Measurements from ENCODE around the gene PPP6C.
"Not testable (repeated sequence)": the region's sequence is repeated elsewhere in the genome, so short reads cannot be mapped to it uniquely, and the experiment has no call there.

PPP6C gene

GRCh38 chr9:125189361-125190289 is at the start of gene PPP6C:
TSS of gene PPP6C (minus strand) at chr9:125189803. CDS start at chr9:125189718, 85 bp downstream.
- Histone ChIP-seq H3K4me3 (ENCODE audit: low read depth in 1 of 2, low read length in 2 of 2) (peak within 1 kb of the TSS; percentile 74 to 88), H3K4me1 (ENCODE audit: control insufficient read depth in 1 of 2, insufficient read depth in 2 of 2, low read length in 2 of 2) (peaks cover 7 to 9% of the 10 kb centered on the region in 2 donors), H3K36me3 (ENCODE audit: control insufficient read depth in 1 of 2, insufficient read depth in 2 of 2, low read length in 2 of 2) (no peaks in the 10 kb centered on the region), H3K27me3 (ENCODE audit: control insufficient read depth in 1 of 2, insufficient read depth in 2 of 2, low read length in 2 of 2) (no peaks in the 10 kb centered on the region), H3K9me3 (ENCODE audit: control insufficient read depth in 1 of 2, low read length in 2 of 2) (no peaks in the 10 kb centered on the region), H3K9ac (ENCODE audit: low read depth in 1 of 2, low read length in 2 of 2) (peak within 1 kb of the TSS; percentile 93 to 98), H3K27ac (ENCODE audit: low read depth, low read length) (peak within 1 kb of the TSS; percentile 82)

- Histone ChIP-seq H3K9ac (ENCODE audit: low read depth in 1 of 2, low read length in 2 of 2) (peak overlapping the region in 1 of 2 donors; percentile 93), H3K27me3 (ENCODE audit: control insufficient read depth in 1 of 2, insufficient read depth in 2 of 2, low read length in 2 of 2) (no peaks in the 10 kb centered on the region), H3K9me3 (ENCODE audit: control insufficient read depth in 1 of 2, low read length in 2 of 2) (no peaks in the 10 kb centered on the region), H3K27ac (ENCODE audit: low read depth, low read length) (no peak overlapping the region), H3K36me3 (ENCODE audit: control insufficient read depth in 1 of 2, insufficient read depth in 2 of 2, low read length in 2 of 2) (peaks cover 33 to 49% of the 10 kb centered on the region in 2 donors), H3K4me3 (ENCODE audit: low read depth in 1 of 2, low read length in 2 of 2) (peak overlapping the region; percentile 97 to 99), H3K4me1 (ENCODE audit: control insufficient read depth in 1 of 2, insufficient read depth in 2 of 2, low read length in 2 of 2) (peaks cover 47 to 48% of the 10 kb centered on the region in 2 donors)
These were observed 49.4 kb upstream of the PPP6C start for GRCh38 chr9:125238915-125239446.

- Histone ChIP-seq H3K27me3 (ENCODE audit: control insufficient read depth in 1 of 2, insufficient read depth in 2 of 2, low read length in 2 of 2) (no peaks in the 10 kb centered on the region), H3K4me3 (ENCODE audit: low read depth in 1 of 2, low read length in 2 of 2) (peak overlapping the region; percentile 97 to 99), H3K27ac (ENCODE audit: low read depth, low read length) (no peak overlapping the region), H3K9me3 (ENCODE audit: control insufficient read depth in 1 of 2, low read length in 2 of 2) (no peaks in the 10 kb centered on the region), H3K4me1 (ENCODE audit: control insufficient read depth in 1 of 2, insufficient read depth in 2 of 2, low read length in 2 of 2) (peaks cover 47 to 48% of the 10 kb centered on the region in 2 donors), H3K36me3 (ENCODE audit: control insufficient read depth in 1 of 2, insufficient read depth in 2 of 2, low read length in 2 of 2) (peaks cover 33 to 54% of the 10 kb centered on the region in 2 donors), H3K9ac (ENCODE audit: low read depth in 1 of 2, low read length in 2 of 2) (peak overlapping the region in 1 of 2 donors; percentile 23)
These were observed 48.7 kb upstream of the PPP6C start for GRCh38 chr9:125238127-125238914.

- H3K27ac ChIP-seq (ENCODE audit: low read depth, low read length); H3K9ac ChIP-seq (ENCODE audit: low read depth in 1 of 2, low read length in 2 of 2); H3K9me3 ChIP-seq (ENCODE audit: control insufficient read depth in 1 of 2, low read length in 2 of 2); H3K27me3 ChIP-seq (ENCODE audit: control insufficient read depth in 1 of 2, insufficient read depth in 2 of 2, low read length in 2 of 2): not testable (repeated sequence)
- Histone ChIP-seq H3K36me3 (ENCODE audit: control insufficient read depth in 1 of 2, insufficient read depth in 2 of 2, low read length in 2 of 2) (peaks cover 35 to 59% of the 10 kb centered on the region in 2 donors), H3K4me3 (ENCODE audit: low read depth in 1 of 2, low read length in 2 of 2) (peak overlapping the region; percentile 97 to 99), H3K4me1 (ENCODE audit: control insufficient read depth in 1 of 2, insufficient read depth in 2 of 2, low read length in 2 of 2) (peaks cover 39 to 40% of the 10 kb centered on the region in 2 donors)
These were observed 47.0 kb upstream of the PPP6C start for GRCh38 chr9:125236520-125237159.

GRCh38 chr9:125235804-125236519 is 46.4 kb upstream of the PPP6C start:
- Histone ChIP-seq H3K9me3 (ENCODE audit: control insufficient read depth in 1 of 2, low read length in 2 of 2) (no peaks in the 10 kb centered on the region), H3K27ac (ENCODE audit: low read depth, low read length) (no peak overlapping the region), H3K4me1 (ENCODE audit: control insufficient read depth in 1 of 2, insufficient read depth in 2 of 2, low read length in 2 of 2) (peaks cover 39 to 40% of the 10 kb centered on the region in 2 donors), H3K27me3 (ENCODE audit: control insufficient read depth in 1 of 2, insufficient read depth in 2 of 2, low read length in 2 of 2) (no peaks in the 10 kb centered on the region), H3K36me3 (ENCODE audit: control insufficient read depth in 1 of 2, insufficient read depth in 2 of 2, low read length in 2 of 2) (peaks cover 35 to 62% of the 10 kb centered on the region in 2 donors), H3K4me3 (ENCODE audit: low read depth in 1 of 2, low read length in 2 of 2) (peak overlapping the region; percentile 27 to 28), H3K9ac (ENCODE audit: low read depth in 1 of 2, low read length in 2 of 2) (no peak overlapping the region)

- H3K4me3 ChIP-seq (ENCODE audit: low read depth in 1 of 2, low read length in 2 of 2); H3K27me3 ChIP-seq (ENCODE audit: control insufficient read depth in 1 of 2, insufficient read depth in 2 of 2, low read length in 2 of 2); H3K27ac ChIP-seq (ENCODE audit: low read depth, low read length); H3K9ac ChIP-seq (ENCODE audit: low read depth in 1 of 2, low read length in 2 of 2); H3K9me3 ChIP-seq (ENCODE audit: control insufficient read depth in 1 of 2, low read length in 2 of 2): not testable (repeated sequence)
- Histone ChIP-seq H3K36me3 (ENCODE audit: control insufficient read depth in 1 of 2, insufficient read depth in 2 of 2, low read length in 2 of 2) (peaks cover 41 to 67% of the 10 kb centered on the region in 2 donors), H3K4me1 (ENCODE audit: control insufficient read depth in 1 of 2, insufficient read depth in 2 of 2, low read length in 2 of 2) (peaks cover 32 to 36% of the 10 kb centered on the region in 2 donors)
These were observed 44.5 kb upstream of the PPP6C start for GRCh38 chr9:125234099-125234498.

GRCh38 chr9:125233678-125234077 is 44.1 kb upstream of the PPP6C start:
- no peak overlapping the region for H3K27ac ChIP-seq (ENCODE audit: low read depth, low read length)

GRCh38 chr9:125227761-125228160 is 38.2 kb upstream of the PPP6C start:
- no peaks in the 10 kb centered on the region for H3K9me3 ChIP-seq (ENCODE audit: control insufficient read depth in 1 of 2, low read length in 2 of 2)
- no peak overlapping the region for H3K27ac ChIP-seq (ENCODE audit: low read depth, low read length)
- no peak overlapping the region for H3K9ac ChIP-seq (ENCODE audit: low read depth in 1 of 2, low read length in 2 of 2)
- H3K4me3 ChIP-seq (ENCODE audit: low read depth in 1 of 2, low read length in 2 of 2), result no peak overlapping the region
- peaks cover 14 to 19% of the 10 kb centered on the region in 2 donors for H3K36me3 ChIP-seq (ENCODE audit: control insufficient read depth in 1 of 2, insufficient read depth in 2 of 2, low read length in 2 of 2)
- no peaks in the 10 kb centered on the region for H3K27me3 ChIP-seq (ENCODE audit: control insufficient read depth in 1 of 2, insufficient read depth in 2 of 2, low read length in 2 of 2)
- no peaks in the 10 kb centered on the region for H3K4me1 ChIP-seq (ENCODE audit: control insufficient read depth in 1 of 2, insufficient read depth in 2 of 2, low read length in 2 of 2)

More at GRCh38 chr9:125233678-125234077, 44.1 kb upstream of the PPP6C start:
- no peaks in the 10 kb centered on the region for H3K9me3 ChIP-seq (ENCODE audit: control insufficient read depth in 1 of 2, low read length in 2 of 2)
- H3K36me3 ChIP-seq (ENCODE audit: control insufficient read depth in 1 of 2, insufficient read depth in 2 of 2, low read length in 2 of 2), result peaks cover 37 to 62% of the 10 kb centered on the region in 2 donors
- no peak overlapping the region for H3K4me3 ChIP-seq (ENCODE audit: low read depth in 1 of 2, low read length in 2 of 2)
- H3K9ac ChIP-seq (ENCODE audit: low read depth in 1 of 2, low read length in 2 of 2), result no peak overlapping the region
- H3K27me3 ChIP-seq (ENCODE audit: control insufficient read depth in 1 of 2, insufficient read depth in 2 of 2, low read length in 2 of 2), result no peaks in the 10 kb centered on the region
- H3K4me1 ChIP-seq (ENCODE audit: control insufficient read depth in 1 of 2, insufficient read depth in 2 of 2, low read length in 2 of 2), result peaks cover 28 to 33% of the 10 kb centered on the region in 2 donors

- H3K9me3 ChIP-seq (ENCODE audit: control insufficient read depth in 1 of 2, low read length in 2 of 2); H3K4me1 ChIP-seq (ENCODE audit: control insufficient read depth in 1 of 2, insufficient read depth in 2 of 2, low read length in 2 of 2); H3K27me3 ChIP-seq (ENCODE audit: control insufficient read depth in 1 of 2, insufficient read depth in 2 of 2, low read length in 2 of 2); H3K4me3 ChIP-seq (ENCODE audit: low read depth in 1 of 2, low read length in 2 of 2); H3K27ac ChIP-seq (ENCODE audit: low read depth, low read length); H3K9ac ChIP-seq (ENCODE audit: low read depth in 1 of 2, low read length in 2 of 2): not testable (repeated sequence)
- peaks cover 10 to 19% of the 10 kb centered on the region in 2 donors for H3K36me3 ChIP-seq (ENCODE audit: control insufficient read depth in 1 of 2, insufficient read depth in 2 of 2, low read length in 2 of 2)
These were observed 35.3 kb upstream of the PPP6C start for GRCh38 chr9:125224858-125225257.

All from duodenal mucosa (tissue), 2 donors.